CD4-positive, alpha-beta T cell treated with Interleukin-12 subunit alpha and Interleukin-12 subunit beta, for 1 hour (primary cell): ENCODE results near the gene BEND7.

Experiments
- DNase-seq: peaks from one replicate; pipeline ENCODE4 v3.0.0-alpha.2; 2020

BEND7 gene

DNA sequence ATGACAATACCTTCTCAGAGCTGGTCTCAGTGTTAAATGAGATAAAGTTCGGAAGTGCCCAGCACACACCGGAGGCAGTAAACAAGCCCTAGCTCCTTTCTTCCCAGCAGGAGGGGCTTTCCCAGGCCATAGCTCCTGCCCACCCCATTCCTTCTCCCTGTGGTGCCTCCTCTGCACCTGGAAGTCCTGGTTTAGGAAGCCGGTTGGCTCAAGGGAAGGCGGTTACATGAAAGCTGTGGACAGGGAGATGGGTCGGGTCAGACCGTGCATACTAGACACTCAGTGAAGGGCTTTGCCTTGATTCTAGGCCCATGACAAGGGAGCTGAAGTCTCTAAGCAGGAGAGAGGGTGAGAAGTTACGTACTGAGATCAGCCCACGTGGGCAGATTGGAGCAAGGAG, 8.6 kb downstream of the BEND7 start:
- no peak for DNase-seq

DNA sequence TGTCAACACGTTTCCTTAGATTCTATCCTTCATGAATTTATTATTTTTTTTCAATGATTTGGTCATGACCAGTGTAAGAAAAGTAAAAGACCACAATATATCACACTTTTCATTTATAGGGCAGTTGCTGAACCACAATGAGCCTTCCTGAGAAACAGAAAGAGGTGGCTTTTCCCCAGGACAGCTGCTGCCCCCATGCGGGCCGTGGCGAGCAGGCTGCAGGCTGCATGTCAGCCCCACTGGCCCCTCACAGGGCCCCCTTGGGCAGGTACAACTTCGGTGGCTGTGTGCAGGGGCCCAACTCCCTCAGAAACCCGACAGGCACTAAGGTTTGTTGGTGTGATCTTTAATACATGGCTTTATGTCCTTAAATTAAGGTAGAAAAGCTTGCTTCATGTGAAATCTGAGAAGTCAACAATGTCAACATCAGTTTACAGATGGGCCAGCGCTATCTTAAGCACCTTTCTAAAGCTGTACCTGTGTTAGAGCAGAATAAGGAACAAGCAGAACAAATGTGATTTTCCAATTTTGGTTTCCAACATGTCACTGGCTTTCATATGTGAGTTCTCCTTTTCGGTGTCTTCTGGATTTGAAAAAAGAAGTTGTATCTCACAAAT, 10.6 kb downstream of the BEND7 start:
- DNase-seq = no peak

DNA sequence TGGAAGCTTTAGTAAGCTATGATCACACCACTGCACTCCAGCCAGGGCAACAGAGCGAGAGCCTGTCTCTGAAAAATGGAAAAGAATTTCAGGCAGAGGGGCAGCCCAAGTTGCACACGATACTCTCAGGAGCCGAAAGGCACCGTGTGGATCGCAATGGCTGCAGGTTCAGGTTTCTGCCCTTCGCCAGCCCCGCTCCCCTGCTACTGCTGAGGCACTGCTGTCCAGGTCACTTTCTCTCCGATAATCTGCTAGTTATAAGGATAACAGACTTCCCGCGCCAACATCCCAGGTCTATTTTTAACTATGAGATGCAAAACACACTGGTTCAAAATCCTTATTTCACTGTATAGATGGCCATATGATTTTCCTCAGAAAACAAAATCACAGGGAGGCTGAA, 11.1 kb downstream of the BEND7 start:
- no peak for DNase-seq

DNA sequence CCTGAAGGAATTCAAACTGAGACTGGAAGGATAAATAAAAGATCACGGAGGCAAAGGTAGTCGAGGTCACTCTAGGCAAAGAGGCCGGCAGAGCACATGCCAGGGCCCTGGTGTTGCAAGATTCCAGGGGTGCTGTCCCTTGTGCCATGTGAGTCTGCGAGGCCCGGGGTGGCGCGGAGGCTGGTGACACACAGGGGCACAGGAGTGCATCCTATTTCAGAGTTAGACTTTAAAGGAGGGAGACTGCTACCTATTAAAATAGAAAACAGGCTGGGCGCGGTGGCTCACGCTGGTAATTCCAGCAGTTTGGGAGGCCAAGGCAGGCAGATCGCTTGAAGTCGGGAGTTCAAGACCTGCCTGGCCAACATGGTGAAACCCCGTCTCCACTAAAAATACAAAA, 12.6 kb downstream of the BEND7 start:
- DNase-seq = no peak

DNA sequence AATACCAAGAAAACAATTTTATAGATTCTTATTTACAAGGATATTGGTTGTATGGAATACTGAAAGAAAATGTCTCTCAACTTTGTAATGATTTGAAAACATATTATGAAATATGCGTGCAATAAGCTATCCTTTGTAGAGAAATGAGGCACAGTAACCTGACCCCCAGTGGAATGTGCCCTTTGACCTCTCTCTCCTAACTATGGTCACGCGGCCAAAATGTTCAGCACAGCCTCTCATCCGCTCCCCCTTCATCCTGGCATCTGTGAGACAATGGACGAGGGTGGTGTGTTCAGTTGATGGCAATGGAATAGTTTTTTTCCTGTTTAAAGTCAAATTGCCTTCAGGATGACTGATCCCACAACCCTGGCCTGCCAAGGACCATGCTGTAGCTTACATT, 13.3 kb downstream of the BEND7 start:
- no peak for DNase-seq

DNA sequence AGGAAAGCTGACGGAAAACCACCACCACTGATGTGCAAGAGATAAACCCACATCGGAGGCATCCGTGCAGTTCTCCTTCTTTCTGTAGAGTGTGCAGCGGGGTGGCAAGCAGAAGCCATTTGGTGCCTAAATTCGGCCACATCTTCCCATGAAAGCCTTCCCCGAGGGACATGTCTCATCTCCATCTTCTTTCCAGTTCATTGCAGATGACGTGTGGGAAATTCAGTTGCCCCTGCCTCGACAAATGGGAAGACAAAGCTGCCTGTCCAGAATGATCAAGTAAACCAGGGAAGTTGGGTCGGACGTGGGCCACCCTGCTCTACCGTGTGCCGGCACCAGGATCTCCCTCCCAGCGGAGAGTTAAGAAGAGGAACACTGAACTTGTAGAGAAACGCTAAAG, 14.5 kb downstream of the BEND7 start:
- no peak for DNase-seq

DNA sequence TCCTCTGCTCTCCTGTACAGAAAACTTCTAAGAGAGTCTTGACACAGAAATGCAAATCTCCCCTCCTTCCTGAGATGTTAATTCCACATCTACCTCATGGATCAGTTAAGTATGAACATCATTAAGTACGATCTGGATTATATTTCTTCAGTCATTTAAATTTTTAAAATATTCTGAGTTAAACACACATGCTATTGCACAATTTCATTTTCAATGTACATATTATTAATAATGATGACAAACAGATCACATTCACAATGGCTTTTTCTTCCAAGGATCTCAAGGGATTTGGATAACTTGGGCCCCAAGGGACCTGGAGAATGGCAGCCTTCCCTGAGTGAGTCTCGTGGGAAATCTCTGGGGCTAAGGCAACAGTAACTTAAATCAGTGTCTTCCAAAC, 16.2 kb downstream of the BEND7 start:
- DNase-seq = no peak

DNA sequence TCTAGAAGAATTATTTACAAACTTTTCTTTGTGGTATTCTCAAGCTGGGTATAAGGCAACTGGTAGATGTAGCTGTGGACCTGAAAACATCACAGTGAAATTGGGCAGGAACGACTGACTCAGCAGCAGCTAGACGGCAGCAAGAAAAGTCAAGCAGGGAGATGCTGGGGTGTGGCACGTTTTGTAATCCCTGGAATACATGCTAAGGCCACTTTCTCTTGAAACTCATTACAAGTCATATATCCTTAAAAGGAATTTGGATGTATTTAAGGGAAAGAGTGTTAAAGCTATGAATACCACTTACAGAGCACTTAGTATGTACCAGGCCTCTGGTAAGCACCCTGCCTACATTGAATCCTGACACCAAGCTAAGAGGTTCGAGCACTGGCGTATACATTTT, 17.4 kb downstream of the BEND7 start:
- DNase-seq = no peak

DNA sequence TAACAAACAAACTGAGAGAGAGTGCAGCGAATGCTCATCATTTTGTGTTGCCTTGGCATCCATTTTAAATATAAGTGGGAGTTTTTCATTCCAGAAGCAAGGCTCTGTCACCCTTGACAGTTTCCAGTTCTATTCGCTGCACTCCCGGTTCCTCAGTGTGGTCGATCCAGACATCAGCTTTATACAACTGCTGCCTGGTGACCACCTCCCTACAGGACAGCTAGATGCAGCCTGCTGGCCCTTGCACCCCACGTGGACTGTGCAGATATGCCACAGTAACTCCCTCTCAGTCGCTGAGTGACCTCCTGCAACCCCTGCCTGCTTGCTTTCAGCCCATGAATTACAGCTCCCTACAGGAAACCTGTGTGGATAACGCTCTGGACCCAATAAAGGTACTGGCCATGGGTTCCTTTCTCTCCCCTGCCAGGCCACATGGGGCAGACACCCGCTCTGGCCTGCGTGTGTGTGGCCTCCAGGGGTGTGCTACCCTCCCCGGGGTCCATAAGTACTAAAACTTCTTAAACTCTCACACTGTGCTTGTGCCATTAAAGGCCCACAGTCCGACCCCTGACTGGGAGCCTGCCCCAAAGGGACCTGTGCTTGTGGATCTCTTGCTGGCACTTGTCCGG, 23.6 kb downstream of the BEND7 start:
- DNase-seq = no peak

DNA sequence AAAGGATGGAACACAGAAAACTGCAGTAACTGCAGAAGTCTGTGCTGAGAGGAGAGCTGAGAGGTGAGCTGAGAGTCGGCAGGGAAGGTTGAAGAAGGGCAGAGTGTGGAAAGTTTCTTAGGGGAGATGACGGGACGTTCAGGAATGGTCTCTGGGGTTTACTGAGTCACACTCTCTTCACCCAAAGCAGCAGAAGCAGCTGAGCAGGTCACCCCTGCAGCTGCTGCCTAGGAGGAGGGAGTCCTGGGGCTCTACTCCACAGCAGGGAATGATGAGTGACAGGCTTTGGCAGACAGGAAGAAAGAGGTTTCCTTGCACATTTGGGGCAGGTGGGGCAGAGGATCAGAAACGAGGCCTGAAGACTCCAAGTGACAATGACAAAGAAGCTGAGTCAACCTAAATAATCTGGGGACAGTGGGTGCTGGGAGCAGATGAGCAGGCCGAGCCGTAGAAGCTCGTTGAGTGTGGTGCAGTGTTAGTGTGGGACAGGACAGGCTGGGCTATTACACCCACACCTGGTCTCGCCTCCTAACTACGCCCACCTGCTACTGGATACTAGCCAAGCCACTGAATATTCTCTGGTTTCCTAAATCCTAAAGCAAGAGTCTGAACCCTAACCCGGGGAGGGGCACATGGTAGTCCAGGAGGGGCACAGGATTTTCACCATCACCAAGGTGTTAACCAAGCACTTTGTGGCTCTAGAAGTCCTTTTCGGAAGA, 24.9 kb downstream of the BEND7 start:
- DNase-seq = no peak

DNA sequence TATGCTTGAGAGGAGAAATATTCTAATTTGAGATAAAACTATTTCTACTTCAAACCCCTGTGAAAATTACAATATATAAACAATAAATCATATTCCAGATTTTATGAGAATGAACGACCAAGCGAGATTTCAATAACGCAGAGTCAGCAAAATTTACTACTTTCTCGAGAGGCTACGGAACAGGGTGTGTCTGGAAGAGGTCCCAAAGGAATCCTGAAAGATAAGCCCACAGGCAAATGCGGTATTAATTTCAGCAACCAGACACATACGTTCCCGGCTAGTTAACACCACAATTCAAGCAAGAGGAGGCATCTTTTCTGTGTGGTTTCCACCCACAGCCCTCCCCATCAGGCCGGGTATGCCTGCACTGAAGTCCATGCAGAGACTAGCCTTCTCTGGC, 26.4 kb downstream of the BEND7 start:
- no peak for DNase-seq

DNA sequence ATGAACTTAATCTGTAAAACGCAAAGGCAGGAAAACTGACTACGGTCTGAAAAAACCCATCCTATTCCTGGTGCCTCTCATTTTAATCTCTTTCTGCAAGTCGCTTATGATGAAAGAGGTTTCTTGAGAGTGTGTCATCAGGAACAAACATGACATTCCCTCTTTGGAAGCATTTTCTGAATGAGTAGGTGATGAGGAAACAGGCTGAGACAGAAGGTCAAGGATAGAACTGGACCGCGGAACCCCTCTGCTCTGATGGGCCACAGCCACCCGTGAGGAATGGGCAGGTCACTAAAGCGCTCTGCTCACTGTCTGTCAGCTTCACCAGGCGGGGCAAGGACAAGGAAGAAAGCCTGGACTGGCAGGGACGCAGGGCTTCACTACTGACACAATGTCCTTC, 28.6 kb downstream of the BEND7 start:
- DNase-seq = no peak

DNA sequence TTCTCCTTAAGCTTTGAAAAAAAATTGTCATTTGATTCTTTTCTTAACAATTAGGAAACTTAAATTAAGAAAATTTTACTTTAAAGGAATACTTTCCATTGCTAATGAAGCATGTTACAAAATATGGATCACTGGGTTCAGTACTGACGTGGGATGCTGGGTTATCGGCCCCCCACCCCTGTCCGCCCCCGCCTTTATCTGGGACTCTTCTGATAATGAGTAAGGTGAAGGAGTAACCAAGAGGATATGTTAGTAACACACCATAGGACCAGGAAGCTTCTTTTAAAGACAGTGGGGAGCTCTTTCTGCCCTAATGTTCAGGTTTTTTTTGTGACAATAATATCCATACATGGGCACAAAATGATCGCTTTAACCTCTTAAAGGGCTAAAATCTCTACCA, 29.7 kb downstream of the BEND7 start:
- DNase-seq = no peak

DNA sequence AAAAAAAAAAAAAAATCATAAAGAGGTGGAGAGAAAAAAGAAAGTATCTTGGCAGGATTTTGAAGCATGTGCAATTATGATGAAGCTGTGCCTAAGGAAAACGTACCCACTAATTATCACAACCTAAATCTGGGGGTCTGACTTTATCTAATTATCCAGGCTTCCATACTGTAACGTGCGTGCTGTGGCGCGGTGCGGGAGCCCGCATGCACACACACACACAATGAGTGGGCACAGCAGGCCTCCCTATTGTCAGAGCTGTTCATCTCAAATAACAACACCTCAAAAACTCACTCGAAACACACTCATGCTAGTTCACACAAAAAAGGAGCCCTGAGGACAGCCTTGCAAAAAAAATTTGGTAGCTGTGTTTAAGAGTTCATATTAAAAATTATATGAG, 31.9 kb downstream of the BEND7 start:
- no peak for DNase-seq

DNA sequence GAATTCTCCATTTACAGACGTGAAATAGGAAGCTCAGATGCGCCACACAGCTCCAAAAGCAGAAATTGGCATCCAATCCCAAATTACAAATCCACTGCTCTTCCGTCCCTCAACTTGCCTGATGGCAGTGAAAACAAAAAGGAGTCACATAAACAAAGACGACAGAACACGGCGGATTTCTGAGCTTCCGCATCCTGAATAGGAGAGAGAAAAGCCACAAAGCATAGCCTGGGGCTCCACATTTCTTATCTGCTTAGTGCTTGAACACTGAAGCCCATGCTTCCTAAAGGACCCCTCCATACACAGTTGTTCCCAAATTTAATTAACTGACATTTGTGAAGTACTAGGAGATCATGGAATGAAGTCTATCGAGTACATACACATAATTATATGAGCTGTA, 32.6 kb downstream of the BEND7 start:
- no peak for DNase-seq

DNA sequence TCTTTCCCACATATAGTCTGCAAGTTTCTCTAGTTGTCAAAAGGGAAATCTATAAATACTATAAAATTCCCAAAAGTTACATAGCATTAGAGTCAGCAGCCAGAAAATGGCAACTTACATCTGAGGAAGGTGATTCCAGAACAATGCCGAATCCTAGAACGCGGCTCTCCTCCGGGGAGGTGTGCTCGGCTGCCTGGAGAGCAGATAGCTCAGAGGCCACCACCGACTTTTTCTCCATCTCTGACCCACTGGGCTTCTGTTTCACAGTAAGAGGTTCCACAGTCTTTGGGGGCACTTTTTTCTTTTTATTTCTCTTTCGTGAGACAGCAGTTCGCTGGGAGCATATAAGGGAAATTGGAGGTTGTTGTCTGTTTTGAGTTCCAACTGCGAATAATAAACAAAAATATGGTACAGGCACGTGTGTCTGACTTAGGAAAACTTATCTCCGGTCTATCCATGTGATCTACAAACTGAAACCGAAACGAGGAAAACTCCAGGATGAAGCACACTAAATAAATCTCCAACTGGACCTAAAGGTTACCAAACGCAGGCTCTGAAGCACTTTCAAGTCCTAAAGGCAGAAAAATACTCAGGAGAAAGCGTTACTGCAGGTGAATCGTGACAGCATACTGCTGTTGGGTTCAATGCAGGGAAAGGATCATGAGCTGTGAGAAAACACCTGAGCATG, 36.2 kb downstream of the BEND7 start:
- DNase-seq = no peak

DNA sequence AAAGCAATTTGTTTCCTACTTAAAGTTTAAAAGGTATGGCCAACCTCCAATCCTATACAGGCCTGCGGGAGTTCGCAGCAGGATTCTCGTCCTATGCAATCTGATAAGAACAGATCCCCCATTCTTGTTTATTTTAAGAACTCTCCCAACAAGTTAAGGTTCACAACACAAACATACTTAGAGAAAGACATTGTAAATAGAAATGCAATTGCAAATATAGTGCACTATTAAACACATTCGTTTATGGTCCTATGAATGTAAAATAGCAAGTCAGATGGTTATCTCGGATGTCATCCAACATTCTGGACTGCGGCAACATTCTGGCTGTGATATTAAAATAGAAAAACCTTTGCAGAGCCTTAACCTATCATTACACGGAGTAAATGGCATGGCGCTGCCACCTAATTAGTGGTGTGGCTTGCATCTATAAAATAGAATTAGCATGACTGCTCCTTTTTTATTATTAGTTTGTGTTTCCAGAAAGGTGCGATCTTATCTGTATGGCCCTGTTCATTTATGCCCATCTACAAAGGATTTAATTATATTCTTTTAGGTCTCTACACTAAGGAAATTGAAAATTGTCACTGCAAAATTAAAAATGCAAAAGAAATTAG, 37.0 kb downstream of the BEND7 start:
- no peak for DNase-seq

DNA sequence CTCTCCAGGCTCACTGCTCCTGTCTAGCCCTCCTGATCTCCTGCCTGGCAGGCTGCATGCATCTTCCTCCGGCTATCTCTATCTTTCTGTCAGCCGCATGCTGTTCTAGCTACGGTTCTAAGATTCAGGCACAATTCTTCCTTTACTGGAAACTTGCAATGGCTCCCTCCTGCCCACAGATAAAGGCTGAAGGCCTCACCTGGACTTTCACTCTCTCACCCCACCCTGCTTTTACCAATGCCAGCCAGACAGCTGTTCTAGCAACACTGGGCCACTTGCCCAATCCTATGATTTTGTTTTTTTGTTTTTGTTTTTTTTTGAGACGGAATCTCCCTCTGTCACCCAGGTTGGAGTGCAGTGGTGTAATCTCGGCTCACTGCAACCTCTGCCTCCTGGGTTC, 38.3 kb downstream of the BEND7 start:
- DNase-seq = no peak

DNA sequence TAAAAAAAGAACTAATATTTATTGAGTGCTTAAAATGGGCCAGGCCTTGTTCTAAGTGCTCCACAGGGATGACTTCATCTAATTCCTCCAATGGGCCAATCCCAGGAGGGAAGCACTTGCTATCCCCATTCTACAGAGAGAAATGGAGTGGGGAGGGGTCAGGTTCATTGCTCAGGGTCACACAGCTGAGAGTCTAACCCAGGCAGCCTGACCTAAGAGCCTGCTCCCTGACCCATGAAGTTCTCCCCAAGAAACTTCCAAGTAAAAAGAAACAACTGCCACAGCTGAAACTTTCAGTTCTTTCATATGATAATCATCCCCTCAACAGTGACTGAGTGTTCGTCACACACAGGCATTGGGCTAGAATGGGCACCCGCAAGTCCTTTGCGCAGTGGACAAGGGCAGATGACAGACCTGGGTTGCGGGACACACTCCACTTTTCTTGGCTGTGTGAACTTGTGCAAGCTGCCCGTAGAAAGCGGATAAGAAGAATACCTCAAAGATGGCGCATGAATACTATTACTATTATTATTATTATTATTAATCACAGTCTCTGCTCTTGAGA, 39.7 kb downstream of the BEND7 start:
- no peak for DNase-seq

DNA sequence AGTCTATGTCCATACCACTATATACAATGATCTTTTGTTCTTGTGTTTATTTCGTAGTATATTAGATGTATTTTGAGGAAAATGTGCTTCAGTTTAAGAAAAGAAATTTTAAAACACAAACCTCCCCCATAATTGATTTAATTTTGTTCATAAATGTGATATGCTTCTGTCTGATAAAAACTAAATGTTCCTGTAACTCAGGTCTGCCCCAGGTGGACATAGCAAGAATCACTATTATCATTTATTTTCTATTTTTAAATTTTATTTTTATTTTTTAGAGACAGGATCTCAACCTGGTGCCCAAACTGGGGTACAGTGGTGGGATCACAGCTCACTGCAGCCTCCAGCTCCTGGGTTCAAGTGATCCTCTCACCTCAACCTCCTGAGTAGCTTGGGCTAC, 43.2 kb downstream of the BEND7 start:
- no peak for DNase-seq

DNA sequence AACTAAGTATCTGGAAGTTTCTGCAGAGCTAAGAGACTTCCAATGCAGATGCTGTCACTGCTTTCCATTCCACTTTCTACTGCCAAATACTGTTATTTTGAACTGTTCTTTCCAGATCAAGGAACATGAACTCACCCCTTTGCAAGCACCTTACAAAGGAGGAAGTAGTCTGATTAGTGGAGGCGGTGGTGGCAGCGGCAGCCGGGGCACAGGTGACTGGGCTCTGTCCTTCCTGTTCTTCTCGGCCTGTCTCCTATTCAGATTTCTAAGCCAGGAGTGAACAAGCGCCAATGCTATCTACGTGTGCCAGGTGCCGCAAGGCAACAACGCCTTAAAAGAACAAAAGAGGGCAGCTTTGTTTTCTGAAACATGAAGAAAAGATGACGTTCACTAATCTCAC, 44.9 kb downstream of the BEND7 start:
- DNase-seq = no peak

DNA sequence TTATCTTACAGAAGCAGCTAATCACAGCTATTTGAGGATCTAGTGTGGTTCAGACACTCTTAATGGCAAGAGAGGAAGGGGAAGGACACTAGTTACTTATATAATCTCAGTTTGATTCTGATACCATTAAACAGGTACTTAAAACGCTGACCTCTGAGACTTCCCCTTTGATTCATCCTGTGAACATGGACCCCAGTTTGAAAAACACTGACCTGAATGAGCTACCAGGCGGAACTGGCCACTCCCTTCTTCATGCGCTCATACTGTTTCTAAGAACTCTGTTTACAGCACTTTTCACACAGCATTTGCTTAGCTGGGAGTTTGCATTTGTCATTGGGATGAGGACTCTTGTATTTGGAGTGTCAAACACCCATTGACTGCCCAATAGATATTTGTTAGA, 45.7 kb downstream of the BEND7 start:
- no peak for DNase-seq

DNA sequence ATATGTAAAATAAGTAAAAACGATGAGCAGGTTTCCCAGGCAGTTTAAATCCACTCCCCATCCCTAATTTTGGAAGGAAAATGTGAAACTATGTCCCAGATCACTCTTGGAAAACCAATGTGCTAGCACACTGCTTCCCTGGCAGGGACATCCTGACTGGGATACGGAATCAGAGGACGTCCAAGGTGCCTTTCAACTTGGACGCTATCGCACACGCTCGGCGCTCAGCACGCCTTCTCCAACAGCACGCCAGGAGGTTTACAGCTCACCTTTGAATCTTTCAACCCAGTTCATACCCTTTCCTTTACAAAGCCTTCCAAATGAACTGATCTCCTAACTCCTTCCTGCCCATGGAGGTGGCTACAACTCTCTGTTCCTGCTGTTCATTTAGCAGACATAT, 47.1 kb downstream of the BEND7 start:
- DNase-seq = no peak
